GM21786 (cell line): ENCODE measurements around the gene FGF1.

ENCODE experiments used
- ATAC-seq: cut with Tn5 transposase; IDR thresholded peaks from one replicate; pipeline ENCODE4 v1.9.1; 2021; ENCODE audit not compliant: unreplicated experiment

The FGF1 gene

GRCh38 chr5:142615948-142616347, 69.9 kb downstream of the FGF1 start:
- ATAC-seq = no peak

GRCh38 chr5:142614054-142614453, 71.8 kb downstream of the FGF1 start:
- ATAC-seq = no peak

DNA sequence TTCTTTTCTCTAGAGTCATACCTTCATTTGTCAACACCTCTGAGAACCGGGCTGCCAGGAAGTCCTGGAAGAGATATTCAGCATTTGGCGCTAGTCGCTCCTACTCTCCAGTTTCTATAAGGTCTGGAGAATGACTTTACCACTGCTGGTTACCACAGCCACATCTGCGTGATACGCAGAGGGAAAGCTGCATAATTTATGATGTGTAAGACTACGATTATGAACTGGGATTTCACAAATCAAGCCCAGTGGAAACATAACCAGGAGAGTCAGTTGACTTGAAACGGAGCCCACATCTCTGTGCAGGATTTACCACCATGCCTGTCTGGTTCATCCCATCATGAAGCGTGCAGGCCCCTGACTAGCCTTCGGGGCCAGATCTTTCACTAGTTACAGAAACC, 72.6 kb downstream of the FGF1 start:
- no peak for ATAC-seq

DNA sequence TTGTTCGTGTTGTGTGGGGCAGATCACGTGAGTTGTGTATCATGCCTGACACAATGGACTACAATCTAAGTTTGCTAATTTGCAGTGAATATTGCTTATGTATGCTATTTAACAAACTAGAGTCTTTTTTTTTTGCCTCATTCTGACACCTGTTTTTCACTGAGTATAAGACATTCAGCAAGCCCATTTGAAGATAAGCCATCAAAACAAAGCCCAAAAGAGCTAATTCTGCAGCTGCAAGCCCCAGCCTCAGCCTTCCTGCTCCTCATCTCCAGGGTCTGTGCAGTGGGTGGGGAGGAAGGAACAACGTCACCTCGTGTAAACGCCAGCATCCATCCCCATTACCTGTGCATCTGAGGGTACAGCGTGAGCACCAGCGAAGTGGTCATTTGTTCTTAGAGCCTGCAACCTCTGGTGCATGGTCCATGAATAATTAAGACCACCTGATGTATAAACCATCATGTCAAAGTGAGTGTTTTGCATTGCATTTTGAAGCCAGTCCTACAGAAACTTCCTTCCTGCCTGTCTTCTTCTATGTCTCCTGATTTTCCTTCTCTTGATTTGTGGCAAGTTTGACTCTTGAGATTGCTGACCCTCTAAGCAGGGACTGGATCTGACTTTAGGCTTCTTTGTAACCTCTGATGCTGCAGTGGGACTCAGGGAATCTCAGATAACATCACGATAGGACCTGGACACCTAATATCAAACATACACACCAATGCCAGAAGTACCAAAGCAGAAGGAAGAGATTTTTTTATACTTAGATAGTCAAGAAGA, 73.2 kb downstream of the FGF1 start:
- ATAC-seq = no peak

DNA sequence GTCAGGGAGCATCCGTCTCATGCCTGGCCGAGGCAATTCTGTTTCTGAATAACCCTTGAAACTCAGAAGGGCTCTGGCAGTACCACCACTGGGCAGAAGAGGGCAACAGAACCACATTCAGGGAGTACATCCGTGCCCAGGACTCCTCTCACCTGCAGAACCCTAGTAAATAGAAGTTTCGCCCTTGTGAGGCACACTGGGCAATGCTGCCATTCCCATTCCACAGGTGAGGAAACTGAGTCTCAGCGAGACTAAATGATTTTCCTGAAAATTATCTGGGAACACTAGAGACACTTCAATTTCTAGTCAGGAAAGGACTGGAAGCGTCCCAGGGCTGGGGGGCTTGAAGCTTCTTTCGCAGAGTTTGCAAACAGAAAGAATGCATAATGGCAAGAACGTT, 74.7 kb downstream of the FGF1 start:
- ATAC-seq = peak; percentile 78

DNA sequence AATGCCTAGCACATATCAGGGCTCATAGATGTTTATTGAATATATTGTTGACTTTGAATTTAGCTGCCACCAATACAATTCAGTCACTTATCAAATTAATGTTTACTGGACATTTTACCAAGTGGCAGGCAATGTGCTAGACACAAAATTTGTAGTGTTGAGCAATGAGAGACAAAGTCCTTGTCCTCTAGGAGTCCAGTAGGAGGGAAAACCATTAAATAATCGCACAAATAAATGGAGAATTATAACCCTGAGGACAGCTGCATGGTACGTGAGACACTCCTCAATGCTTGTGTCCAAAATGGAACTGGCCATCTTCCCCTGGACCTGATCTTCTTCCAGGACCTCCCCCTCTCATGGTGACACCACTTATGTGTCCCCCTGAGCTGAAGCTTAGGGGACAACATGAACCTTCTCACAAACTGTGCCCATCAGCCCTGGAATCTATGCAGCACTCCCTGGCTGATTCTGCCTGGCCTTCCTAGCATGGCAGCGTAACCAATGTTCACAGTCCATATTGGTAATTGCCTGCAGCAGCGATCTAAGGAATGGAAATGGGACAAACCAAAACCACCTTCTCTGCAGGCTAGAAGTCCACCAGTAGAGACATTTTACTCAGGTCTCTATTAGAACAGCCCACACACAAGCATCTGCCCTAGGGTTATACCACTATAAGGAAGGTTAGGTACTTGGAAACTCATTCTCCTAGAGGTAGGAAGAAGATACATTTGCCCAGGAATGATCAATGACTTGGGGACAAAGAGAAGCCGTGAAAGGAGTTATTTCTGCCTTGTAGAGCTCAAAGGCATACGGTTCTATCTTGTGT, 75.5 kb downstream of the FGF1 start:
- no peak for ATAC-seq

- no peak for ATAC-seq
Observed at GRCh38 chr5:142609142-142609541, 76.7 kb downstream of the FGF1 start.

GRCh38 chr5:142608081-142608480, 77.8 kb downstream of the FGF1 start:
- ATAC-seq = no peak

DNA sequence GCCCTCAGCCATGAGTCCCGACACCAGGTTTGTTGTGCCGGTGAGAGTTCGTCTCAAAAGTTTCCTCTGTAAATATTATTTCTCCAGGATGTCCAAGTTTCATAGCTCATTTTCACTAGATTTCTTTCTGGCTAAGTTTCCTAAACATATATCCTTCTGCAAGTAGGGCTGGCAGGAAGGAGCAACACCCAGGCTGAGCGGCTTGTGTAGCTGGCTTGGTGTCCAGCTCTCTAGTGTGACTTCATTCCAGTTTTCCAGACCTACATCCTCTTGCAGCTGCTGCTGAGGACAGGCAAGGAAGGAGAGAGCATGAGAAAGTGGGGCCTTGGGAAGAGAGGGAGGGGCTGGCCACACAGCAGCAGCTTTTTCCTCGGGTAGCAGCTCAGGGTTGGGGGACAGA, 80.3 kb downstream of the FGF1 start:
- no peak for ATAC-seq

- ATAC-seq = no peak
Observed at GRCh38 chr5:142602720-142603245, 83.1 kb downstream of the FGF1 start.

DNA sequence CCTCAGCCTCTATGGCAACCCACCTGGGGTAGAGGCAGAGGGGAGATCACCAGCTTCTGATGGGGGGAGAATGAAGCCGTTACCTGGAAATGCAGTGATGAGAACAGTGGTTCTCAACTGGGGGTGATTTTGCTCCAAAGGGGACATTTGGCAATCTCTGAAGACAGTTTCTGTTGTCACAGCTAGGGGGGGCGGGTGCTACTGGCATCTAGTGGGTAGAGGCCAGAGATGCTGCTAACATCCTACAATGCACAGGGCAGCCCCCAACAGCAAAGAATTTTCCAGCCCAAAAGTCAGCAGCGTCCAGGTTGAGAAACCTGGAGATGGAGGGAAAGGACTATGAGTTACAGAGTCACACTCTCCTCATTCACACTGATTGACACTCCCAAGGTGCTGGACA, 84.5 kb downstream of the FGF1 start:
- ATAC-seq = no peak

GRCh38 chr5:142600611-142601358, 85.1 kb downstream of the FGF1 start:
- ATAC-seq = no peak

GRCh38 chr5:142600092-142600491, 85.8 kb downstream of the FGF1 start:
- no peak for ATAC-seq

- no peak for ATAC-seq
Observed at GRCh38 chr5:142598338-142598700, 87.6 kb downstream of the FGF1 start.

DNA sequence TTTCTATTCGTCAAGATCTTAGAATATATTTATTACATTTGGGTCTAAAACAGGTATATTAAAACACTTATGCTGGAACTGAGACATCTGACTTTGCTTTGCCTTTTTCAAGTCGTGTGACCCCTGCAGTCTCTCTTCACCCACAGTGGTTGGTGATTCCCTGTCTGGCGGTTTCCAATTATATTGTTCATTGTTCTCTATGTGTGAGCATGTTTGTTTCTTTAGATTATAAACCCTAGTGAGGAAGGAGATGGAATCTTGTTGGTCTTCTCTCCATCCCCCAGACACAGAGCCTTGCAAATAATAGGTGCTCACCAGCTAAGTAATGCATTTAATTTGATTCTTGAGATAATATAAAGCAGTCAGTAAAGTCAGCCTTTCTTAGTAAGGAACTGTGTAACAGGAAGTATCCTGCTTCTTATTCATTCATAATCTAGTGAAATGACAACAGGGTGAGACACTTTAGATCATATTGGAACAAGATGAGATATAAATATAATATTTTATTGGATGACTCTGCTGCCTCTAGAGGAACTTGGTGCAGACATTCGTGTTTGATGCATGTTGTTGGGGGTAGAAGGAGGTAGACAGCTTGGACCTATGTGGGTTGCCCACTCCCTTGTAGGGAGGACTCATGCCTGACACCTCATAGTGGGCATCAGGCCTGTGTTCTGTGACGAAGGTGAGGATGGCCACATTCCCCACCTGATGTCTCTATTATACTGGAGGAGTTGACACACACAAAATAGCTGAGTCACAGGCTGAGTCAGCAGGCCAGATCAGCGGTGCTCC, 88.1 kb downstream of the FGF1 start:
- no peak for ATAC-seq

- ATAC-seq = no peak
Observed at GRCh38 chr5:142597025-142597424, 88.9 kb downstream of the FGF1 start.

GRCh38 chr5:142592365-142592764, 93.5 kb downstream of the FGF1 start:
- ATAC-seq = no peak

GRCh38 chr5:142590451-142591231, 95.2 kb downstream of the FGF1 start:
- ATAC-seq = no peak

DNA sequence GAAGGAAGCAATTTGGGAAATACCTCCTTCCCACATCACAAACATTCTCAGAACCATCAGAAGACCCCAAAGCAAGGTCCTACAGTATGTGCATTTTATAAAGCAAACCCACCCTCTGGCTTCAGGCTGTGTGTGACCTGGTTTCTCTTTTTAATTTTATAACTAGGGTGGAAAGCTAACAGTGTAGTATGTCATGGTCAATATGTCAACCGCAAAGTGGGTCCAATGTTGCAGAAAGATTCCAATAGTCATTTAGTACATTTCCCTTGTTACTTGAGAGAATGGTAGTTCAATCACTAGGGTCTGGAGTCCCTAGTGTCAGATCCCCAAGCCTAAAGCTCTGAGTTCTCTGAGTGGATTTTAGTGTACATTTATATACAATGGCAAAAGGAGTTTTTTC, 96.2 kb downstream of the FGF1 start:
- ATAC-seq = no peak
